Hepatocyte (in vitro differentiated cells): ENCODE data around the gene CYP27C1. TPM values are rescaled to one million over a fixed set of nuclear protein-coding genes. Genes with fewer than 3 reads are reported as not detected.

ENCODE experiments used
- DNase-seq: peaks from one replicate; pipeline ENCODE4 v3.0.0-alpha.2; 2016; ENCODE audit warnings: low spot score
- H2AFZ ChIP-seq: fragments of 200-600 bp; sonication (generic); 2 replicates; pipeline ENCODE4 v1.6.0; 2016; ENCODE audit warnings: antibody characterized with exemption, mild to moderate bottlenecking
- H3K27ac ChIP-seq: fragments of 200-600 bp; sonication (generic); 2 replicates; pipeline ENCODE4 v1.5.1; 2016; ENCODE audit warnings: mild to moderate bottlenecking
- H3K27me3 ChIP-seq: fragments of 200-600 bp; sonication (generic); 2 replicates; pipeline ENCODE4 v1.6.1; 2016
- H3K36me3 ChIP-seq: fragments of 200-600 bp; sonication (generic); replicated peaks from 2 replicates; pipeline ENCODE4 v1.5.1; 2016; ENCODE audit warnings: low read depth; ENCODE audit not compliant: insufficient read depth
- H3K4me1 ChIP-seq: fragments of 200-600 bp; sonication (generic); 2 replicates; pipeline ENCODE4 v1.5.1; 2016; ENCODE audit warnings: mild to moderate bottlenecking, moderate library complexity; ENCODE audit not compliant: insufficient read depth
- H3K4me2 ChIP-seq: fragments of 200-600 bp; sonication (generic); 2 replicates; pipeline ENCODE4 v1.6.0; 2016
- H3K4me3 ChIP-seq: fragments of 200-600 bp; sonication (generic); 2 replicates; pipeline ENCODE4 v1.5.1; 2016; ENCODE audit warnings: mild to moderate bottlenecking
- H3K79me2 ChIP-seq: fragments of 200-600 bp; sonication (generic); 2 replicates; pipeline ENCODE4 v1.6.0; 2017; ENCODE audit warnings: mild to moderate bottlenecking
- H3K9me2 ChIP-seq: fragments of 200-600 bp; sonication (generic); replicated peaks from 2 replicates; pipeline ENCODE4 v1.6.0; 2017; ENCODE audit warnings: mild to moderate bottlenecking; ENCODE audit not compliant: insufficient read depth
- H3K9me3 ChIP-seq: fragments of 200-600 bp; sonication (generic); 2 replicates; pipeline ENCODE4 v1.5.1; 2016; ENCODE audit warnings: low read depth, mild to moderate bottlenecking
- H4K20me1 ChIP-seq: fragments of 200-600 bp; sonication (generic); 2 replicates; pipeline ENCODE4 v1.6.0; 2016; ENCODE audit warnings: mild to moderate bottlenecking; ENCODE audit not compliant: insufficient read depth, poor library complexity, severe bottlenecking
- CTCF ChIP-seq: fragments of 200-600 bp; sonication (generic); IDR thresholded peaks from 2 replicates; pipeline ENCODE4 v1.5.1; 2016; ENCODE audit warnings: antibody characterized with exemption, mild to moderate bottlenecking; ENCODE audit not compliant: poor library complexity
- EZH2 ChIP-seq: fragments of 200-600 bp; sonication (generic); IDR thresholded peaks from 2 replicates; pipeline ENCODE4 v1.6.1; 2016; ENCODE audit warnings: antibody characterized with exemption, mild to moderate bottlenecking, borderline replicate concordance
- EZH2phosphoT487 ChIP-seq: fragments of 200-600 bp; sonication (generic); IDR thresholded peaks from one replicate; pipeline ENCODE4 v1.6.1; 2018; ENCODE audit warnings: antibody characterized with exemption, mild to moderate bottlenecking, low read depth, moderate library complexity; ENCODE audit not compliant: unreplicated experiment, severe bottlenecking
- WGBS: methylation state at CpG from one replicate; pipeline ENCODE4 v1.1.6; 2016; ENCODE audit warnings: low lambda C conversion rate; ENCODE audit errors: missing lambda C conversion rate; 5-methylcytosine and 5-hydroxymethylcytosine counted together
- polyA plus RNA-seq: library from polyadenylated mRNA; unstranded; fragments of >200 nt; fragmentation: Nextera tagmentation; extraction: Ambion mirVana; gene quantifications from 2 replicates; pipeline ENCODE4 v1.2.1, GENCODE V29; 2016
- total RNA-seq: library from RNA; depleted of rRNA; stranded (reverse); fragments of >200 nt; gene quantifications from 2 replicates; pipeline ENCODE4 v1.2.3, GENCODE V29; 2014

The CYP27C1 gene
- total and polyA plus RNA-seq, 2 experiments from 2014 or later = 1.2 to 1.4 TPM

GRCh38 chr2:127219171-127220070, 678 bp downstream of the CYP27C1 start:
- H3K27ac ChIP-seq = peak overlapping the region; percentile 79
- DNase-seq = peak; percentile 64
- WGBS = 1% methylated on average over 16 of the region's 71 CpGs

GRCh38 chr2:127218812-127219170, 1.3 kb downstream of the CYP27C1 start:
- TF ChIP-seq EZH2phosphoT487 (no peak), EZH2 (no peak), CTCF (no peak)
- Histone ChIP-seq H3K9me2 (no peaks in the 10 kb centered on the region), H4K20me1 (no peaks in the 10 kb centered on the region), H3K36me3 (no peaks in the 10 kb centered on the region), H2AFZ (peak overlapping the region; percentile 76), H3K4me2 (peak overlapping the region; percentile 97), H3K27me3 (peaks cover 40% of the 10 kb centered on the region), H3K4me3 (peak overlapping the region; percentile 80), H3K9me3 (no peaks in the 10 kb centered on the region), H3K79me2 (no peaks in the 10 kb centered on the region), H3K27ac (peak overlapping the region; percentile 79), H3K4me1 (peaks cover 7% of the 10 kb centered on the region)
- WGBS = under 1% methylated on average over 25 of the region's 35 CpGs
- no peak for DNase-seq

More at GRCh38 chr2:127219171-127220070, 678 bp downstream of the CYP27C1 start:
- H3K79me2 ChIP-seq = no peaks in the 10 kb centered on the region
- peak overlapping the region; percentile 76 for H2AFZ ChIP-seq
- no peaks in the 10 kb centered on the region for H3K9me3 ChIP-seq
- H3K36me3 ChIP-seq = no peaks in the 10 kb centered on the region
- H3K4me3 ChIP-seq = peak overlapping the region; percentile 80
- no peaks in the 10 kb centered on the region for H3K9me2 ChIP-seq
- H3K4me2 ChIP-seq = peak overlapping the region; percentile 97
- peaks cover 7% of the 10 kb centered on the region for H3K4me1 ChIP-seq
- no peak for TF ChIP-seq CTCF
- TF ChIP-seq EZH2 = peak; percentile 3
- H4K20me1 ChIP-seq = no peaks in the 10 kb centered on the region
- H3K27me3 ChIP-seq = peaks cover 40% of the 10 kb centered on the region

GRCh38 chr2:127217470-127218325, 2.4 kb downstream of the CYP27C1 start:
- H3K79me2 ChIP-seq = no peaks in the 10 kb centered on the region
- H3K9me2 ChIP-seq = no peaks in the 10 kb centered on the region
- TF ChIP-seq EZH2 (no peak), EZH2phosphoT487 (no peak), CTCF (no peak)
- H3K4me2 ChIP-seq = peak overlapping the region; percentile 97
- no peaks in the 10 kb centered on the region for H3K36me3 ChIP-seq
- H3K4me3 ChIP-seq = no peak overlapping the region
- peaks cover 7% of the 10 kb centered on the region for H3K4me1 ChIP-seq
- no peaks in the 10 kb centered on the region for H3K9me3 ChIP-seq
- no peak for DNase-seq
- H3K27ac ChIP-seq = no peak overlapping the region
- no peaks in the 10 kb centered on the region for H4K20me1 ChIP-seq
- H2AFZ ChIP-seq = no peak overlapping the region
- peaks cover 40% of the 10 kb centered on the region for H3K27me3 ChIP-seq
- WGBS = 75% methylated on average over 14 of the region's 14 CpGs
